HepG2 (cell line): ENCODE measurements around the gene NECTIN2. TPM values are rescaled to one million over a fixed set of nuclear protein-coding genes. Genes with fewer than 3 reads are reported as not detected.

Experiments
- ELF4 ChIP-seq: sonication (generic); formaldehyde crosslinking; IDR thresholded peaks from 2 replicates; pipeline ENCODE4 v1.5.0; 2020; ENCODE audit warnings: missing genetic modification reagents, mild to moderate bottlenecking, moderate library complexity, borderline replicate concordance
- FOSL1 ChIP-seq: sonication (generic); formaldehyde crosslinking; IDR thresholded peaks from 2 replicates; pipeline ENCODE4 v1.9.0; 2021; ENCODE audit warnings: missing genetic modification reagents, borderline replicate concordance
- HNF1B ChIP-seq: sonication (generic); formaldehyde crosslinking; IDR thresholded peaks from 2 replicates; pipeline ENCODE4 v1.5.1; 2020; ENCODE audit warnings: mild to moderate bottlenecking, moderate library complexity, missing genetic modification reagents
- KDM3A ChIP-seq: IDR thresholded peaks from 2 replicates; pipeline ENCODE4 v1.6.1; 2018; ENCODE audit warnings: low read depth, missing compliant biosample characterization
- MLX ChIP-seq: IDR thresholded peaks from 2 replicates; pipeline ENCODE4 v1.6.1; 2016
- TAF1 ChIP-seq: sonication (generic); formaldehyde crosslinking; IDR thresholded peaks from 2 replicates; pipeline ENCODE4 v1.4.0; 2020; ENCODE audit warnings: missing genetic modification reagents
- THAP8 ChIP-seq: sonication (generic); formaldehyde crosslinking; IDR thresholded peaks from 2 replicates; pipeline ENCODE4 v1.5.1; 2020; ENCODE audit warnings: missing genetic modification reagents, mild to moderate bottlenecking, borderline replicate concordance
- TRAFD1 ChIP-seq: sonication (generic); formaldehyde crosslinking; IDR thresholded peaks from 2 replicates; pipeline ENCODE4 v1.5.1; 2020; ENCODE audit warnings: missing genetic modification reagents, mild to moderate bottlenecking, borderline replicate concordance
- ZFP91 ChIP-seq: sonication (generic); formaldehyde crosslinking; IDR thresholded peaks from 2 replicates; pipeline ENCODE4 v1.9.0; 2022; ENCODE audit warnings: missing genetic modification reagents, mild to moderate bottlenecking, borderline replicate concordance
- ZNF230 ChIP-seq: sonication (generic); formaldehyde crosslinking; IDR thresholded peaks from 2 replicates; pipeline ENCODE4 v1.4.0; 2020; ENCODE audit warnings: mild to moderate bottlenecking, missing genetic modification reagents
- ZNF30 ChIP-seq: sonication (generic); formaldehyde crosslinking; IDR thresholded peaks from 2 replicates; pipeline ENCODE4 v1.5.0; 2020; ENCODE audit warnings: mild to moderate bottlenecking, missing genetic modification reagents
- ZNF317 ChIP-seq: sonication (generic); formaldehyde crosslinking; IDR thresholded peaks from 2 replicates; pipeline ENCODE4 v1.5.0; 2020; ENCODE audit warnings: mild to moderate bottlenecking, missing genetic modification reagents
- ZNF383 ChIP-seq: sonication (generic); formaldehyde crosslinking; IDR thresholded peaks from 2 replicates; pipeline ENCODE4 v1.4.0; 2020; ENCODE audit warnings: missing genetic modification reagents, mild to moderate bottlenecking, borderline replicate concordance
- ZNF552 ChIP-seq: sonication (generic); formaldehyde crosslinking; IDR thresholded peaks from 2 replicates; pipeline ENCODE4 v1.9.0; 2022; ENCODE audit warnings: missing genetic modification reagents, mild to moderate bottlenecking, borderline replicate concordance
- ZNF768 ChIP-seq: sonication (generic); formaldehyde crosslinking; IDR thresholded peaks from 2 replicates; pipeline ENCODE4 v1.4.0; 2020; ENCODE audit warnings: missing genetic modification reagents
- polyA plus RNA-seq, 8 experiments: library from polyadenylated mRNA; depleted of rRNA in 3 of 8; stranded (reverse) in 7 of 8; unstranded in 1 of 8; fragments of >200 nt; fragmentation: Illumina TruSeq in 4 of 8; extraction: Trizol in 4 of 8; gene quantifications; 2 replicates each; pipeline versions ENCODE4 v1.2.1 to v1.2.3, GENCODE V29; 2011 to 2016; ENCODE audit warnings: low read depth in 4 of 8, missing spikeins in 1 of 8, mixed read lengths in 1 of 8; ENCODE audit not compliant: insufficient read depth in 1 of 8
- total RNA-seq, 5 experiments: library from RNA; depleted of rRNA; stranded (reverse); fragments of >200 nt; fragmentation: Illumina TruSeq; extraction: Trizol; gene quantifications; 2 replicates each; pipeline ENCODE4 v1.2.3, GENCODE V29; 2016; ENCODE audit warnings: low read depth in 1 of 5

NECTIN2 gene
- total and polyA plus RNA-seq, 2 of the 13 experiments (the other 11 are each of a cell fraction or from before 2014, with no cell fraction given) = 75.4 to 114 TPM

- TF ChIP-seq TRAFD1 (CRISPR knock-in tag) (no peak), MLX (CRISPR knock-in tag) (0 out of 2 replicates have a peak, but pooled peaks have one; percentile 18), ZNF552 (no peak), ZNF317 (CRISPR knock-in tag) (no peak), TAF1 (CRISPR knock-in tag) (no peak), ZNF30 (CRISPR knock-in tag) (no peak), ZNF230 (CRISPR knock-in tag) (no peak), ZFP91 (CRISPR knock-in tag) (peak; percentile 29; the same call in 1 of the 2 replicates), THAP8 (no peak), ELF4 (CRISPR knock-in tag) (no peak), HNF1B (CRISPR knock-in tag) (peak; percentile 6; the same call in 1 of the 2 replicates), KDM3A (peak; percentile 52; the same call in 1 of the 2 replicates), ZNF383 (no peak), FOSL1 (CRISPR knock-in tag) (no peak), ZNF768 (CRISPR knock-in tag) (no peak)
Measured at GRCh38 chr19:44856421-44857083, 10.5 kb downstream of the NECTIN2 start (continued).
